ENCODE results near the gene SPATC1L. TPM values are rescaled to one million over a fixed set of nuclear protein-coding genes. Genes with fewer than 3 reads are reported as not detected.

Gene SPATC1L
- total RNA-seq, 1 experiment from 2014 or later = 5.4 TPM

Other genes starting within 250 kb of the SPATC1L start
- gene COL6A1, start 202.7 kb downstream of the SPATC1L start, total RNA-seq (2014; rRNA removed; shearing (Covaris generic); ENCODE audit: low replicate concordance) = 95.8 and 146 TPM in 2 replicates
- gene COL6A2, start 86.3 kb downstream of the SPATC1L start, total RNA-seq (2014; rRNA removed; shearing (Covaris generic); ENCODE audit: low replicate concordance) = 97.9 and 120 TPM in 2 replicates
- 0.14 TPM in 1 of 2 replicates, not detected in the other for gene FTCD, start 28.9 kb downstream of the SPATC1L start, total RNA-seq (2014; rRNA removed; shearing (Covaris generic); ENCODE audit: low replicate concordance)
- 16.7 and 18.8 TPM in 2 replicates for gene LSS, start 44.3 kb upstream of the SPATC1L start, total RNA-seq (2014; rRNA removed; shearing (Covaris generic); ENCODE audit: low replicate concordance)
- 58.8 and 76.2 TPM in 2 replicates for gene MCM3AP, start 101.2 kb upstream of the SPATC1L start, total RNA-seq (2014; rRNA removed; shearing (Covaris generic); ENCODE audit: low replicate concordance)
- gene YBEY, start 101.9 kb upstream of the SPATC1L start, total RNA-seq (2014; rRNA removed; shearing (Covaris generic); ENCODE audit: low replicate concordance) = 35.5 and 44.3 TPM in 2 replicates
- gene C21orf58, start 139.4 kb upstream of the SPATC1L start, total RNA-seq (2014; rRNA removed; shearing (Covaris generic); ENCODE audit: low replicate concordance) = 3.0 and 4.5 TPM in 2 replicates
- 8.5 and 42.4 TPM in 2 replicates for gene PCNT, start 139.7 kb upstream of the SPATC1L start, total RNA-seq (2014; rRNA removed; shearing (Covaris generic); ENCODE audit: low replicate concordance)